ENCODE results near the gene COL27A1.

COL27A1 gene

GRCh38 chr9:114149181-114149580 lies 6.2 kb upstream of the COL27A1 start:
- no peak for DNase-seq (ENCODE audit: low spot score)

GRCh38 chr9:114149765-114150340 lies 5.5 kb upstream of the COL27A1 start:
- no peak for DNase-seq (ENCODE audit: low spot score)

GRCh38 chr9:114150608-114151007 lies 4.7 kb upstream of the COL27A1 start:
- no peak for DNase-seq (ENCODE audit: low spot score)

GRCh38 chr9:114151426-114151956 lies 3.8 kb upstream of the COL27A1 start:
- DNase-seq (ENCODE audit: low spot score), result no peak

- DNase-seq (ENCODE audit: low spot score), result no peak
Measured at GRCh38 chr9:114153761-114154599, 1.4 kb upstream of the COL27A1 start.

- DNase-seq (ENCODE audit: low spot score), result no peak
Measured at GRCh38 chr9:114154600-114155102, 686 bp upstream of the COL27A1 start.

GRCh38 chr9:114155995-114156656 lies 789 bp downstream of the COL27A1 start:
- no peak for DNase-seq (ENCODE audit: low spot score)

- DNase-seq (ENCODE audit: low spot score), result no peak
Measured at GRCh38 chr9:114156657-114157421, 1.5 kb downstream of the COL27A1 start.

GRCh38 chr9:114157516-114158176 lies 2.3 kb downstream of the COL27A1 start:
- no peak for DNase-seq (ENCODE audit: low spot score)

- DNase-seq (ENCODE audit: low spot score), result no peak
Measured at GRCh38 chr9:114158482-114159130, 3.3 kb downstream of the COL27A1 start.

- no peak for DNase-seq (ENCODE audit: low spot score)
Measured at GRCh38 chr9:114159691-114160090, 4.4 kb downstream of the COL27A1 start.

GRCh38 chr9:114161513-114161912 lies 6.2 kb downstream of the COL27A1 start:
- no peak for DNase-seq (ENCODE audit: low spot score)

- DNase-seq (ENCODE audit: low spot score), result no peak
Measured at GRCh38 chr9:114163517-114163951, 8.2 kb downstream of the COL27A1 start.

GRCh38 chr9:114164191-114164794 lies 9.0 kb downstream of the COL27A1 start:
- no peak for DNase-seq (ENCODE audit: low spot score)

GRCh38 chr9:114165407-114166102 lies 10.2 kb downstream of the COL27A1 start:
- no peak for DNase-seq (ENCODE audit: low spot score)

- DNase-seq (ENCODE audit: low spot score), result no peak
Measured at GRCh38 chr9:114166103-114166470, 10.8 kb downstream of the COL27A1 start.

- no peak for DNase-seq (ENCODE audit: low spot score)
Measured at GRCh38 chr9:114166614-114167572, 11.6 kb downstream of the COL27A1 start.

GRCh38 chr9:114167591-114168091 lies 12.3 kb downstream of the COL27A1 start:
- DNase-seq (ENCODE audit: low spot score), result no peak

Data from globus pallidus (tissue), 1 donor.